ENCODE data around the gene TBC1D9B.

DNA sequence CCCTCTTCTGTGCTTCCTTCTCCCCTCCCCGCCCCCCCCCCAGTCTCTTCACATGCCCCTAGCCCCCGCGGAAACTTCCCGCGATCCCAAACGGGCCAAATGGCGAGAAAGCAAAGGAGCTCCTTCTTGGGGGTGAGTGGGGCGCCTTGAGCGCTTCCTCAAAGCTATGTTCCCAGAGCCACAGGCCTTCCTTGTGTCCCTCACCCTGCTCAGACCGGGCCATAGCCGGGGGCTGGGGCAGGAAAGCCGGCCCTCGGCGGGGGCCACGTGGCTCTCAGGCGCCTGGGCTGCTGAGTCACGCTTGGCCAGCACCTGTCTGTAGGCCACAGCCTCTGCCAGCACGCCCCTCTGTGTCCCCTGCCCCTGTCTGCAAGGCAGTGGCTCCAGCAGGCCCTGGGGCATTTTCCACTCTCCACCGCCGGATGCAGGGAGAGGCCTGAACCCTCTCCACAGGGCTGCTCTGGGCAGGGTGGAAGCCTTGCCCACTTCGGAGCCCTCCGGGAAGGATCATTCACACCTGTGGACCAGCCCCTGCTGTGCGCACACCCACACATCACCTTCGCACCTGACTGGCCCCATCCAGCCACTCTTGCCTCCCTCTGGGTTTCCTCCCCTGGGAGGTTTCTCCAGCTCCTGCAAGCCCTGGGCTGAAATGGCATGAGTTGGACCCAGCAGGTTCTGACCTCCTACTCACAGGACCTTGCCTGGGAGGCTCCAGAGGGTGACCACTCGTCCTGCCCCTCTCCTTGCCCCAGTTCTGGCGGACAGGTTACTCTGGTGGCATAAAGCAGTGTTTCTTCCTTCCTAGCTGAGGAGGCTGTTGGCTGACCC, 88.2 kb downstream of the TBC1D9B start:
- TF ChIP-seq, protein P1, sequence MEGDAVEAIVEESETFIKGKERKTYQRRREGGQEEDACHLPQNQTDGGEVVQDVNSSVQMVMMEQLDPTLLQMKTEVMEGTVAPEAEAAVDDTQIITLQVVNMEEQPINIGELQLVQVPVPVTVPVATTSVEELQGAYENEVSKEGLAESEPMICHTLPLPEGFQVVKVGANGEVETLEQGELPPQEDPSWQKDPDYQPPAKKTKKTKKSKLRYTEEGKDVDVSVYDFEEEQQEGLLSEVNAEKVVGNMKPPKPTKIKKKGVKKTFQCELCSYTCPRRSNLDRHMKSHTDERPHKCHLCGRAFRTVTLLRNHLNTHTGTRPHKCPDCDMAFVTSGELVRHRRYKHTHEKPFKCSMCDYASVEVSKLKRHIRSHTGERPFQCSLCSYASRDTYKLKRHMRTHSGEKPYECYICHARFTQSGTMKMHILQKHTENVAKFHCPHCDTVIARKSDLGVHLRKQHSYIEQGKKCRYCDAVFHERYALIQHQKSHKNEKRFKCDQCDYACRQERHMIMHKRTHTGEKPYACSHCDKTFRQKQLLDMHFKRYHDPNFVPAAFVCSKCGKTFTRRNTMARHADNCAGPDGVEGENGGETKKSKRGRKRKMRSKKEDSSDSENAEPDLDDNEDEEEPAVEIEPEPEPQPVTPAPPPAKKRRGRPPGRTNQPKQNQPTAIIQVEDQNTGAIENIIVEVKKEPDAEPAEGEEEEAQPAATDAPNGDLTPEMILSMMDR (IDR thresholded peaks at IDR 0.05) = no peak
- no peak for TF ChIP-seq POLR2A (IDR thresholded peaks at IDR 0.05)

Data from lower leg skin (tissue), 3 donors.